Measurements from ENCODE around the gene C9orf152.

DNA sequence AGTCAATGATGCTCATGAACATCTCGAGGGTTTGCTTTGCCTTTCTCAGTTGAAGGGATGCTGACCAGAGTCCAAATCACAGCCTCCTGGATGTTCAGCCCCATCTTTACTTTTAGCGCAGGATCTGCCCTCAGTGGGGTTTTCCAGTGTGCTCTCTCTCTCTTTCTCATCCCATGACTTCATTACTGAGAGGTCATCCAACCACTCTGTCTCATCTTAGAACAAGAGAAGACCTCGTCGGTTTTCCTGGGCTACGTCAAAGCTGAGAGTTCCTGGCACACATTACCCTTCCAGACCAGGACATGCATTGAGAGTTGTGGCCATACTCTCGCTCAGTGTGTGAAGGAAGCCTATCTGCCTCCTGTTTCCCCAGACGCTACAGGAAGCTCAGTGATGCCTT lies 47.3 kb downstream of the C9orf152 start:
- TF ChIP-seq, protein P1, sequence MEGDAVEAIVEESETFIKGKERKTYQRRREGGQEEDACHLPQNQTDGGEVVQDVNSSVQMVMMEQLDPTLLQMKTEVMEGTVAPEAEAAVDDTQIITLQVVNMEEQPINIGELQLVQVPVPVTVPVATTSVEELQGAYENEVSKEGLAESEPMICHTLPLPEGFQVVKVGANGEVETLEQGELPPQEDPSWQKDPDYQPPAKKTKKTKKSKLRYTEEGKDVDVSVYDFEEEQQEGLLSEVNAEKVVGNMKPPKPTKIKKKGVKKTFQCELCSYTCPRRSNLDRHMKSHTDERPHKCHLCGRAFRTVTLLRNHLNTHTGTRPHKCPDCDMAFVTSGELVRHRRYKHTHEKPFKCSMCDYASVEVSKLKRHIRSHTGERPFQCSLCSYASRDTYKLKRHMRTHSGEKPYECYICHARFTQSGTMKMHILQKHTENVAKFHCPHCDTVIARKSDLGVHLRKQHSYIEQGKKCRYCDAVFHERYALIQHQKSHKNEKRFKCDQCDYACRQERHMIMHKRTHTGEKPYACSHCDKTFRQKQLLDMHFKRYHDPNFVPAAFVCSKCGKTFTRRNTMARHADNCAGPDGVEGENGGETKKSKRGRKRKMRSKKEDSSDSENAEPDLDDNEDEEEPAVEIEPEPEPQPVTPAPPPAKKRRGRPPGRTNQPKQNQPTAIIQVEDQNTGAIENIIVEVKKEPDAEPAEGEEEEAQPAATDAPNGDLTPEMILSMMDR (IDR thresholded peaks at IDR 0.05) = no peak
- TF ChIP-seq ZFX (IDR thresholded peaks at IDR 0.05; ENCODE audit: borderline replicate concordance) = no peak

Data from 22Rv1 (cell line).